GM23338 (cell line): ENCODE results near the gene NTMT1. TPM values are rescaled to one million over a fixed set of nuclear protein-coding genes. Genes with fewer than 3 reads are reported as not detected.

Experiments used
- ATAC-seq: fragments of 200-7000 bp; cut with Tn5 transposase; 3 replicates; pipeline ENCODE4 v1.9.1; 2020
- DNase-seq: peaks from one replicate; pipeline ENCODE4 v3.0.0-alpha.2; 2015; ENCODE audit warnings: low spot score
- H2AFZ ChIP-seq: fragments of 200-600 bp; sonication (generic); 2 replicates; pipeline ENCODE4 v1.8.0; 2016; ENCODE audit warnings: antibody characterized with exemption, mild to moderate bottlenecking, moderate library complexity
- H3F3A ChIP-seq: fragments of 200-600 bp; sonication (generic); replicated peaks from 2 replicates; pipeline ENCODE4 v1.8.0; 2017; ENCODE audit warnings: antibody characterized with exemption, mixed run types, low read depth
- H3K27ac ChIP-seq: fragments of 200-600 bp; sonication (generic); 2 replicates; pipeline ENCODE4 v1.6.1; 2016; ENCODE audit warnings: low read depth
- H3K27me3 ChIP-seq: fragments of 200-600 bp; sonication (generic); 2 replicates; pipeline ENCODE4 v1.8.0; 2016; ENCODE audit warnings: mild to moderate bottlenecking, mixed run types, moderate library complexity; ENCODE audit not compliant: insufficient read depth
- H3K36me3 ChIP-seq: fragments of 200-600 bp; sonication (generic); 2 replicates; pipeline ENCODE4 v1.8.0; 2016; ENCODE audit warnings: mild to moderate bottlenecking; ENCODE audit not compliant: insufficient read depth
- H3K4me1 ChIP-seq: fragments of 200-600 bp; sonication (generic); 2 replicates; pipeline ENCODE4 v1.8.0; 2016; ENCODE audit warnings: mild to moderate bottlenecking, moderate library complexity; ENCODE audit not compliant: insufficient read depth
- H3K4me2 ChIP-seq: fragments of 200-600 bp; sonication (generic); 2 replicates; pipeline ENCODE4 v1.7.1; 2017; ENCODE audit warnings: mixed run types
- H3K4me3 ChIP-seq: fragments of 200-600 bp; sonication (generic); 2 replicates; pipeline ENCODE4 v1.6.1; 2016; ENCODE audit warnings: mixed run types
- H3K79me2 ChIP-seq: fragments of 200-600 bp; sonication (generic); replicated peaks from 2 replicates; pipeline ENCODE4 v1.8.0; 2017; ENCODE audit warnings: mild to moderate bottlenecking; ENCODE audit not compliant: insufficient read depth
- H3K9me2 ChIP-seq: fragments of 200-600 bp; sonication (generic); 2 replicates; pipeline ENCODE4 v1.8.0; 2017; ENCODE audit not compliant: insufficient read depth
- H4K20me1 ChIP-seq: fragments of 200-600 bp; sonication (generic); replicated peaks from 2 replicates; pipeline ENCODE4 v1.8.0; 2017; ENCODE audit warnings: mild to moderate bottlenecking; ENCODE audit not compliant: insufficient read depth
- H3K27ac Mint-ChIP-seq: 2 replicates; pipeline ENCODE4 v1.8.0; 2020; ENCODE audit warnings: inconsistent platforms, mild to moderate bottlenecking, moderate library complexity, mixed read lengths
- H3K27me3 Mint-ChIP-seq: 3 replicates; pipeline ENCODE4 v1.8.0; 2022; ENCODE audit warnings: low read depth, mild to moderate bottlenecking, moderate library complexity, mixed read lengths, inconsistent platforms; ENCODE audit not compliant: insufficient read depth, poor library complexity
- H3K36me3 Mint-ChIP-seq: 3 replicates; pipeline ENCODE4 v1.8.0; 2021; ENCODE audit warnings: low read depth, mild to moderate bottlenecking, inconsistent platforms, moderate library complexity, mixed read lengths
- H3K4me1 Mint-ChIP-seq: 3 replicates; pipeline ENCODE4 v1.8.0; 2020; ENCODE audit warnings: mild to moderate bottlenecking, inconsistent platforms, mixed read lengths
- H3K4me3 Mint-ChIP-seq: 3 replicates; pipeline ENCODE4 v1.8.0; 2021; ENCODE audit warnings: moderate library complexity, mild to moderate bottlenecking, inconsistent platforms, mixed read lengths
- H3K9me3 Mint-ChIP-seq: 3 replicates; pipeline ENCODE4 v1.8.0; 2020; ENCODE audit warnings: moderate library complexity, mild to moderate bottlenecking, inconsistent platforms, mixed read lengths
- CREB1 ChIP-seq: fragments of 250-450 bp; sonication (Bioruptor Pico); IDR thresholded peaks from 2 replicates; pipeline ENCODE4 v1.5.0; 2020; ENCODE audit warnings: low read depth, mild to moderate bottlenecking, moderate library complexity
- CTCF ChIP-seq, 2 experiments: fragments of 200-600 bp in 1 of 2; sonication (generic) in 1 of 2; conservative IDR thresholded peaks; 2 replicates each; pipeline versions ENCODE4 v1.5.1 to v1.6.1; 2016 to 2017; ENCODE audit warnings: antibody characterized with exemption in 2 of 2, low read depth in 2 of 2, mild to moderate bottlenecking in 2 of 2, moderate library complexity in 1 of 2
- ETS1 ChIP-seq: IDR thresholded peaks from 2 replicates; pipeline ENCODE4 v1.6.1; 2016; ENCODE audit warnings: antibody characterized with exemption
- EZH2 ChIP-seq: fragments of 200-600 bp; sonication (generic); IDR thresholded peaks from one replicate; pipeline ENCODE4 v1.8.0; 2017; ENCODE audit warnings: antibody characterized with exemption, mild to moderate bottlenecking, low read depth; ENCODE audit not compliant: unreplicated experiment
- EZH2phosphoT487 ChIP-seq: fragments of 200-600 bp; sonication (generic); IDR thresholded peaks from one replicate; pipeline ENCODE4 v1.8.1; 2018; ENCODE audit warnings: antibody characterized with exemption; ENCODE audit not compliant: unreplicated experiment
- JUNB ChIP-seq: IDR thresholded peaks from one replicate; pipeline ENCODE4 v1.6.1; 2016; ENCODE audit warnings: antibody characterized with exemption; ENCODE audit not compliant: unreplicated experiment
- NANOG ChIP-seq: IDR thresholded peaks from 2 replicates; pipeline ENCODE4 v1.6.1; 2016; ENCODE audit warnings: antibody characterized with exemption, borderline replicate concordance
- POLR2AphosphoS5 ChIP-seq: IDR thresholded peaks from 2 replicates; pipeline ENCODE4 v1.6.1; 2016; ENCODE audit warnings: antibody characterized with exemption, low read depth
- REST ChIP-seq: IDR thresholded peaks from one replicate; pipeline ENCODE4 v1.6.1; 2018; ENCODE audit warnings: antibody characterized with exemption; ENCODE audit not compliant: unreplicated experiment
- STAT1 ChIP-seq: IDR thresholded peaks from one replicate; pipeline ENCODE4 v1.6.1; 2016; ENCODE audit warnings: antibody characterized with exemption; ENCODE audit not compliant: unreplicated experiment
- ZNF114 ChIP-seq: fragments of 250-450 bp; sonication (Bioruptor Pico); IDR thresholded peaks from 2 replicates; pipeline ENCODE4 v1.5.0; 2020; ENCODE audit warnings: mild to moderate bottlenecking, moderate library complexity
- ZNF331 ChIP-seq: fragments of 250-450 bp; sonication (Bioruptor Pico); IDR thresholded peaks from 2 replicates; pipeline ENCODE4 v1.5.0; 2020; ENCODE audit warnings: low read depth, mild to moderate bottlenecking, moderate library complexity
- ZNF462 ChIP-seq: fragments of 250-450 bp; sonication (Bioruptor Pico); IDR thresholded peaks from 2 replicates; pipeline ENCODE4 v1.5.0; 2020; ENCODE audit warnings: mild to moderate bottlenecking, moderate library complexity
- polyA plus RNA-seq: library from polyadenylated mRNA; unstranded; fragments of >200 nt; fragmentation: Nextera tagmentation; extraction: Ambion mirVana; gene quantifications from 2 replicates; pipeline ENCODE4 v1.2.1, GENCODE V29; 2016
- total RNA-seq: library from RNA; depleted of rRNA; stranded (reverse); fragments of >200 nt; shearing (Covaris generic); gene quantifications from 2 replicates; pipeline ENCODE4 v1.2.3, GENCODE V29; 2014

NTMT1 gene
- total and polyA plus RNA-seq, 2 experiments from 2014 or later, result 59.4 to 108 TPM

DNA sequence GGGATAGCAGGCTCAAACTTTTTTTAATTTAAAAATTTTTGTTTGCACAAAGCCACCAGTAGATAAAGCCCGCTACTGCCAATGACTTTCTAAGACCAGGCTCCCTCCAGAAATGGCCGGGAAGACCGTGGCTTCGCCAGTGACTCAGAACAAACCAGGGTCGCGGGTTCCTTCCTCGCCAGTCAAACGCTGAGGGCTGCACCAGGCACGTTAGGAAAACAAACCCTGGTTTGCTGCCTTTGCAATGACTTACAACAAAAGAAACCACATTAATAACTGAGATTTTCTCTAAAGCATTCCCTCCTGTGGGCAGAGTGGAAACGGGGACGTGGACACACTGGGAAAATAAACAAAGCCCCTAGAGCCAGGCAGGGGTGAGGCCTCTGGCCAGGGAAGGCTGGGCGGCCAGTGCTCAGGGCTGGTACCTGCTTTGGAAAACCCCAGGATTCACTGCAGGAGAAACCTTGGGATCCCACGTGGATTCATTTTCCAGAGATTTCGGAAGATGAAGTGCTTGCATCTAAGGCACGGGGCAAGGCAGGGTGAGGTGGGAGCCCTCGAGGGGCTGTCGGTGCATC lies 43.3 kb downstream of the NTMT1 start:
- Histone ChIP-seq H3F3A (no peaks in the 10 kb centered on the region), H2AFZ (no peak overlapping the region), H3K79me2 (no peaks in the 10 kb centered on the region), H3K36me3 (no peaks in the 10 kb centered on the region), H3K4me3 (no peak overlapping the region), H3K27me3 (peaks cover 14% of the 10 kb centered on the region), H3K9me2 (no peaks in the 10 kb centered on the region), H3K4me1 (peaks cover 10% of the 10 kb centered on the region), H3K4me2 (no peak overlapping the region; the same call in 1 of the 2 replicates), H3K27ac (no peak overlapping the region), H4K20me1 (no peaks in the 10 kb centered on the region)
- Mint-ChIP-seq H3K27ac (no peak overlapping the region), H3K4me1 (peaks cover 17% of the 10 kb centered on the region), H3K4me3 (no peak overlapping the region), H3K36me3 (no peaks in the 10 kb centered on the region), H3K9me3 (no peaks in the 10 kb centered on the region), H3K27me3 (peaks cover 34% of the 10 kb centered on the region)
- TF ChIP-seq EZH2phosphoT487 (no peak), POLR2AphosphoS5 (no peak), CTCF (conservative IDR thresholded peaks at IDR 0.05; ENCODE audit: low read depth in 2 of 2) (no peak), JUNB (no peak), ETS1 (no peak), REST (no peak), CREB1 (CRISPR knock-in tag) (no peak), ZNF331 (CRISPR knock-in tag) (no peak), ZNF462 (no peak), NANOG (no peak), EZH2 (no peak), STAT1 (no peak), ZNF114 (CRISPR knock-in tag) (no peak)
- ATAC-seq (no peak), DNase-seq (no peak)
